ENCODE results near the gene CANT1. TPM values are rescaled to one million over a fixed set of nuclear protein-coding genes. Genes with fewer than 3 reads are reported as not detected.

CANT1 gene
- total and polyA plus RNA-seq, 7 donors: 10.2 to 34.3 (median 22.5) TPM

DNA sequence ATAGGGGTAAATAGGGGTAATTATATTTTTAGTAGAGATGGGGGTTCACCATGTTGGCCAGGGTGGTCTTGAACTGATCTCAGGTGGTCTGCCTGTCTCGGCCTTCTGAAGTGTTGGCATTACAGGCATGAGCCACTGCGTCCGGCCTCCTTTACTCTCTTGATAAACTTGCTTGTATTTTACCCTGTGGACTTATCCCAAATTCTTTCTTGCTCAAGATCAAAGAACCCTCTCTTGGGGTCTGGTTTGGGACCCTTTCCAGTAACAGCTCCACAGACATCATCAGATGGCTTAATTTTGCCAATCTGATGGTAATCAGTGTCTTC is 8.8 kb upstream of the CANT1 start:
- no peak for ATAC-seq

DNA sequence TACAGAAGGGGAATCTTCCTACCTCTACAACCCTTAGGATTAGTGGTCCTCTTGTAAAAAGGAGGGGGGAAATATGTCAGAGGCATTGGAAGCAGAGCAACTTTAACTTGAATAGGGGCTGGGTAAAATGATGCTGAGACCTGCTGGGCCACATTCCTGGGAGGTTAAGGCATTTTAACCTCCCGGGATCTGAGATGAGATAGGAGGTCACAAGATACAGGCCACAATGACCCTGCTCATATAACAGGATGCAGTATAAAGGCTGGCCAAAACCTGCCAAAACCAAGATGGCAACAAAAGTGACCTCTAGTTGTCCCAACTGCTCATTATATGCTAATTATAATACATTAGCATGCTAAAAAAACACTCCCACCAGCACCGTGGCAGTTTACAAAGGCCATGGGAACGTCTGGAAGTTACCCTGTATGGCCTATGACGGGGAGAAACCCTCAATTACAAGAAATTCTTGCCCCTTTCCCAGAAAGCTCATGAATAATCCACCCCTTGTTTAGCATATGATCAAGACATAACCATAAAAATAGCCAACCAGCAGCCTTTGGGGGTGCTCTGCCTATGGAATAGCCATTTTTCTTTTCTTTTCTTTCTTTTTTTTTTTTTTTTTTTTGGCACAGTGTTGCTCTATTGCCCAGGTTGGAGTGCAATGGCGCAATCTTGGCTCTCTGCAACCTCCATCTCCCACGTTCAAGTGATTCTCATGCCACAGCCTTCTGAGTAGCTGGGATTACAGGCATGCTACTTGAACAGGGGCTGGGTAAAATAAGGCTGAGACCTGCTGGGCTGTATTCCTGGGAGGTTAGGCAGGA is 8.2 kb upstream of the CANT1 start:
- H3K27me3 ChIP-seq (ENCODE audit: insufficient read depth in 3 of 3, low read length in 2 of 3): no peaks in the 10 kb centered on the region
- peaks cover 12% of the 10 kb centered on the region for H3K4me1 ChIP-seq
- ATAC-seq (no peak), DNase-seq (no peak)
- no peak overlapping the region for H3K4me3 ChIP-seq
- H3K36me3 ChIP-seq (ENCODE audit: insufficient read depth in 1 of 2, low read depth in 1 of 2): no peaks in the 10 kb centered on the region
- intact Hi-C loops (cut with DNase I): loop anchor here in 1 of 2 donors (2.0 kb wide), 1 partner anchor 65 kb away; no protein-coding TSS in a partner anchor
- WGBS, 3 donors: 64 to 79% (median 72%) methylated on average over 6 of the region's 6 CpGs
- no peak for TF ChIP-seq CTCF (IDR thresholded peaks at IDR 0.05)
- H3K9me3 ChIP-seq: no peaks in the 10 kb centered on the region
- H3K27ac ChIP-seq: no peak overlapping the region

More for the DNA sequence above, 8.8 kb upstream of the CANT1 start:
- Histone ChIP-seq H3K27me3 (ENCODE audit: insufficient read depth in 3 of 3, low read length in 2 of 3) (no peaks in the 10 kb centered on the region), H3K4me3 (no peak overlapping the region), H3K36me3 (ENCODE audit: insufficient read depth in 1 of 2, low read depth in 1 of 2) (no peaks in the 10 kb centered on the region), H3K9me3 (no peaks in the 10 kb centered on the region), H3K27ac (no peak overlapping the region), H3K4me1 (peaks cover 12% of the 10 kb centered on the region)
- WGBS, 3 donors: 94 to 98% (median 98%) methylated on average over 3 of the region's 3 CpGs
- no peak for DNase-seq
- intact Hi-C loops (cut with DNase I): loop anchor here in 1 of 2 donors (2.0 kb wide), 1 partner anchor 64 kb away; no protein-coding TSS in a partner anchor
- no peak for TF ChIP-seq CTCF (IDR thresholded peaks at IDR 0.05)

- Histone ChIP-seq H3K27ac (no peak overlapping the region), H3K9me3 (no peaks in the 10 kb centered on the region), H3K36me3 (ENCODE audit: insufficient read depth in 1 of 2, low read depth in 1 of 2) (no peaks in the 10 kb centered on the region), H3K27me3 (ENCODE audit: insufficient read depth in 3 of 3, low read length in 2 of 3) (no peaks in the 10 kb centered on the region), H3K4me3 (no peak overlapping the region), H3K4me1 (peaks cover 5% of the 10 kb centered on the region)
- intact Hi-C loops (cut with DNase I): no loop called here
- DNase-seq: no peak
- 76 to 84% (median 81%) methylated on average over 2 of the region's 2 CpGs for WGBS, 3 donors
- TF ChIP-seq CTCF (IDR thresholded peaks at IDR 0.05): no peak
- ATAC-seq: no peak
These were observed 4.7 kb upstream of the CANT1 start for GRCh38 chr17:79014158-79014758.

- DNase-seq: no peak
- Histone ChIP-seq H3K36me3 (ENCODE audit: insufficient read depth in 1 of 2, low read depth in 1 of 2) (peaks cover 0 to 2% of the 10 kb centered on the region in 2 donors), H3K27me3 (ENCODE audit: insufficient read depth in 3 of 3, low read length in 2 of 3) (no peaks in the 10 kb centered on the region), H3K4me3 (no peak overlapping the region), H3K4me1 (peaks cover 17% of the 10 kb centered on the region), H3K9me3 (no peaks in the 10 kb centered on the region), H3K27ac (no peak overlapping the region)
- ATAC-seq: no peak
- TF ChIP-seq CTCF (IDR thresholded peaks at IDR 0.05): no peak
- intact Hi-C loops (cut with DNase I): no loop called here
- WGBS, 3 donors: 73 to 74% (median 74%) methylated on average over 6 of the region's 6 CpGs
These were observed 3.1 kb upstream of the CANT1 start for GRCh38 chr17:79012563-79013134.

All from psoas muscle (tissue), 8 donors.